Smooth muscle cell of the brain vasculature (primary cell): ENCODE data around the gene TMC5.
"Not testable (repeated sequence)": the region's sequence is repeated elsewhere in the genome, so short reads cannot be mapped to it uniquely, and the experiment has no call there.

Experiments
- DNase-seq: peaks from one replicate; pipeline ENCODE4 v3.0.0-alpha.2; 2012; ENCODE audit warnings: low read depth, low spot score

Gene TMC5

GRCh38 chr16:19417640-19418039 is at the start of gene TMC5:
TSS of gene TMC5 (plus strand) at chr16:19417883. CDS start at chr16:19440039, 22,156 bp downstream.
- DNase-seq: no peak

GRCh38 chr16:19372541-19372940 is 45.1 kb upstream of the TMC5 start:
- not testable (repeated sequence) for DNase-seq

DNA sequence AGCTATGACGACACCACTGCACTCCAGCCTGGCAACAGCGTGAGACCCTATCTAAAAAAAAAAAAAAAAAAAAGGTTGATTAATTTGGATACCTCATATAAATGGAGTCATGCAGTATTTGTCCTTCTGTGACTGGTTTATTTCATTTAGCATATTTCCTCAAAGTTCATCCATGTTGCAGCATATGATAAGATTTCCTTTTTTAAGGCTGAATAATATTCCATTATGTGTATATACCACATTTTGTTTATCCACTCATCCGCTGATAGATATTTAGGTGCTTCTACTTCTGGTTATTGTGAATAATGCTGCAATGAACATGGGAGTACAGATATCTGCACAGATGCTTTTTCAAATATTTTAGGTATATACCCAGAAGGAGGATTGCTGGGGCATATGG is 43.3 kb upstream of the TMC5 start:
- no peak for DNase-seq

GRCh38 chr16:19375561-19376158 is 42.0 kb upstream of the TMC5 start:
- peak; percentile 26 for DNase-seq

- DNase-seq: no peak
Measured at GRCh38 chr16:19377864-19378263, 39.8 kb upstream of the TMC5 start.

DNA sequence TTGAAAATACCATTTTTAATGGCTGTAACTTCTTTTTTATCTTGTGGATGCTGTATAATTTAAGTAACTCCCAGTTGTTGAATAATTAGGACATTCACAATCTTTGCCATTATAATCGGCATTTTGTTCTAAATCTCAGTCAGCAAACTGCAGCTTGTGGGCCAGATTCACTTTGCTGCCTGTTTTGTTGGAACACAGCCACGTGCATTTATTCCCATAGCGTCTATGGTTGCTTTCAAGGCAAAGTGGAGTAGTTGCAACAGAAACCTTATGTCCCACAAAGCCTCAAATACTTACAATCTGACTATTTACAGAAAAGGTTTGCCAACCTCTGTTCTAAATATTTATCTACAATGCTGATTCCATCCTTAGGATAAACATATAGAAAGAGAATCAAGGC is 39.2 kb upstream of the TMC5 start:
- no peak for DNase-seq

DNA sequence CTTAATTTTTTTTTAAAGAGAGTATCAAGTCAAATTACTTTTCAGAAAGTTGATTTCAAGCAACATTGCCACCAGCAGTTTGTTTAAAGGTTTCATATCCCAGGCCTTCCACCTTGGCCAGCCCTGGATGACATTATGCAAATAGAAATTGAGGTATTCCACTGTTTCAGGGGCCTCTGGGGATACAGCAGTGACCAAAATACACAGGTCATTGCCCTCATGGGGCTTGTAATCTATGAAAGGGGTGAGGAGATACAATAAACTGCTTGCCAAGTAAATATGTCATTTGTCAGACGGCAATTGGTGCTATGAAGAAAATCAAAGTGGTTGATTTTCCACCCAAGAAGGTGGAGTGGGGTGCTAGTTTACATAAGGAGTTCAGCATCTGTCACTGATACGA is 37.8 kb upstream of the TMC5 start:
- DNase-seq: no peak

GRCh38 chr16:19380328-19380727 is 37.4 kb upstream of the TMC5 start:
- no peak for DNase-seq

DNA sequence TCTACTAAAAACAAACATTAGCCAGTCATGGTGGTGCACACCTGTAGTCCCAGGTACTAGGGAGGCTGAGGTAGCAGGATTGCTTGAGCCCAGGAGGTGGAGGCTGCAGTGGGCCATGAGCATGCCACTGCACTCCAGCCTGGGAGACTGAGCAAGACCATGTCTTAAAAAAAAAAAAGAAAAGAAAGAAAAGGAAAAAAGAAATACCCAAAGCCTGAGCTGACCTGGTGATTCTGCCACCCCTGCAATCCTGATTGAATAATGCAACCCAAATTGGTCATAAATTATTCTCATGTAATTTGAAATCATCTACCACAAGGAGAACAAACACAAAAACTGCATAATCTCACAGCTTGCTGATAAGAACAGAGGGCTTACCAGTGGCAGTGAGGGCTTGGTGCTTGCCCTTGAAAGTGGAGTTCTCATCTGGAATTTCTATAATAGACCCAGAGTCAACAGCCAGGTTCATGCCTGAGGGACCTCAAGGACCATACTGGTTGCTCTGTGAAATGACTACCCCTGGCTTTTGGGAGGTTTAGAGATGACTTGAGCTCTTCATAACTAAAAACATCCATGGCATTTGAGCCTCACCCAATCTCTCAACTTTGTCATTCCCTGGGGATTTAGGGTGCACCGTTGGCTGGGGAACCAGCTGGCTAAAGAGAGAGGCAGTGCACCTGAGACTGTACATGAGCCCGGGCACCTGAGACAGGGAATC is 35.4 kb upstream of the TMC5 start:
- DNase-seq: no peak

GRCh38 chr16:19382887-19383816 is 34.5 kb upstream of the TMC5 start:
- DNase-seq: no peak

- no peak for DNase-seq
Measured at GRCh38 chr16:19384656-19385055, 33.0 kb upstream of the TMC5 start.

DNA sequence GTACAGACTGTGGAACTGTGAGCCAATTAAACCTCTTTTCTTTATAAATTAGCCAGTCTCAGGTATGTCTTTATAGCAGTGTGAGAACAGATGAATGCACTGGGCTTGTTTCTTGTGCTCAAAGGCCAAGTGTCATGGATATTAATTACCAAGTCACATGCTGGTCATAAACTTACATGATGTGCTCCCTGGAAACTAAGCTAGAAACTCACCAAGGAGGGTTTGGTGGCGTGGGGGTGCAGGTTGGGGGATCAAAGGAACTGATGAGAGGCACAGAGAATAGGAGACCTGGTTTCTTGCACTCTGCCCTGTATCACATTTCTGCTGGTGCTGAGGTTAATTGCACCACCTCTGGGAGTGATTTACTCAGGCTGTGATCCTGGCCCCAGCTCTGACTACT is 31.2 kb upstream of the TMC5 start:
- no peak for DNase-seq

- no peak for DNase-seq
Measured at GRCh38 chr16:19389246-19389645, 28.4 kb upstream of the TMC5 start.

- DNase-seq: not testable (repeated sequence)
Measured at GRCh38 chr16:19391185-19391776, 26.4 kb upstream of the TMC5 start.

DNA sequence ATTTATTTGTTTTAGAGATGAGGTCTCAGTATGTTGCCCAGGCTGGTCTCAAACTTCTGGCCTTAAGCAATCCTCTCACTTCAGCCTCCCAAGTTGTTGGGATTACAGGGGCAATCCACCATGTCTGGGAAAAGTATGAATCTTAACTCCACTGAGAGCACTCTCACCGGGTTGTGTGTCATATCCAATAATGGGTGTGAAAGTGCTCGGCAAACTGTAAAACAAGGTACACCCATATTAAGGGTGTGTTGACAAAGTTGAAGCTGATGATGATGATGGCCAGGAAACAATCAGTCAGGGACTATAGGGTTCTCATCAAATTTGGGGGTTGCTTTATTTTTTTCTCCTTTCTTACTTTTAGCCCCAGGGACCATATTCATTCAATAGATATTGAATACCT is 25.3 kb upstream of the TMC5 start:
- no peak for DNase-seq

GRCh38 chr16:19393226-19394111 is 24.2 kb upstream of the TMC5 start:
- DNase-seq: no peak

- not testable (repeated sequence) for DNase-seq
Measured at GRCh38 chr16:19395646-19396267, 21.9 kb upstream of the TMC5 start.

DNA sequence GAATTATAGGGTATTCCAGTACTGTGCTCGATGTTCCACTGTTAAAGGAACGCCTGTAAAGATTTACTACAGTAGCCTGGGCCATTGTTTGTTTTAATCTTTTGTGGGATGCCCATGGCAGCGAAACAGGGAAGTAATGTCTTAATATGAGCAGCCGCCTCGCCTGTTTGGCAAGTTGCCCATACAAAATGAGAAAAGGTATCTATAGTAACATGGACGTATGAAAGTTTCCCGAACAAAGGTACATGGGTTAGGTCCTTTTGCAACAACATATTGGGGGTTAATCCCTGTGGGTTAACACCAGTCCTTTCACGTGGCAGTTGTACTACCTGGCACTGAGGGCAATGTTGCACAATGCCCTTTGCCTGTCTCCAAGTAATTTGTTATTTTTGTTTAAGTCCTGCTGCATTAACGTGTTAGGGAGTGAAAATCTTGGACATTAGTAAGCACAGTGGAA is 21.1 kb upstream of the TMC5 start:
- no peak for DNase-seq

DNA sequence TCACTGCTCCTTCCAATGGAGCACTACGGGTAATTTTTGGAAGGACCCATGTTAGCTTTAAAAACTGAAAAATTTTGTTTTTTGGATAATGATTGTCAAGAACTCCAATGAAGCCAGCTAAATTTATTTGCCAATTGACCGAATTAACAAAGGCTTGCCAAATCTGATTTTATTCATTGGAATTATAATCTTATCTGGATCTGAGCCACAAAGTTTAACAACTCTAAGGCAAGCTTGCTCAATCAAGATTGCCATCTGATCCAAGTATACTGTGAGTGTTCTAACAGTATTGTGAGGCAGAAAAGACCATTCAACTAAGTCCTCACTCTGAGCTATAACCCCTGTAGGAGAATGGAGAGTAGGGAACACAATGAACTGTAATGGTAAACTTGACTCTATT is 20.3 kb upstream of the TMC5 start:
- not testable (repeated sequence) for DNase-seq

DNA sequence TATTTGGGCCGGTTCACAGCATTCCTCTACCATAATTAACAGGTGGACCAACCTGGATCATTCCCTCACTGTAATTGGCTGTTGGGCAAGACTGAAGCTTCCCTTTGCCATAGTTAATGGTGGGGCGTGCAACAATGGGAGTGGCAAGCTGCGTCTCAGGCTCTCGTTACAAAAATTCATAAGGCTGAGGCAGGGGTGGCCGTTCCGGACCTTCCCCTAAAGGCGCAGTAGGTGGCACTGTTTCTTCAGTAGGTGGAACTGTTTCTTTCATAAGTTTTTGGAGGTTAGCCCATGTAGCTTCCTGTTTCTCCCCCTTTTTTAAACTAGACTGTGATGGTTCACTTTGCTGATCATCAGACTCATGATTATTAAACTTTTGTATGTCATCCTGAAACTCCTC is 17.0 kb upstream of the TMC5 start:
- DNase-seq: no peak
